OCI-LY3 (cell line): ENCODE data around the gene EIF4H.

ENCODE experiments used
- CTCF ChIP-seq: fragments of 200-600, 300-600 bp; sonication (generic); IDR thresholded peaks from 2 replicates; pipeline ENCODE4 v1.5.1; 2014; ENCODE audit warnings: antibody characterized with exemption, low read length, low read depth
- EZH2phosphoT487 ChIP-seq: fragments of 200-600 bp; shearing (Covaris generic); IDR thresholded peaks from 2 replicates; pipeline ENCODE4 v1.6.1; 2018; ENCODE audit warnings: antibody characterized with exemption, mixed run types, low read depth

GRCh38 chr7:74181821-74182220, 7.7 kb downstream of the EIF4H start:
- TF ChIP-seq CTCF (no peak), EZH2phosphoT487 (no peak)
